ENCODE data around the gene TTC34. TPM values are rescaled to one million over a fixed set of nuclear protein-coding genes. Genes with fewer than 3 reads are reported as not detected.
"Not testable (repeated sequence)": the region's sequence is repeated elsewhere in the genome, so short reads cannot be mapped to it uniquely, and the experiment has no call there.

The TTC34 gene
- total and polyA plus RNA-seq, 2 experiments from 2014 or later = 0.08 to 0.35 TPM

DNA sequence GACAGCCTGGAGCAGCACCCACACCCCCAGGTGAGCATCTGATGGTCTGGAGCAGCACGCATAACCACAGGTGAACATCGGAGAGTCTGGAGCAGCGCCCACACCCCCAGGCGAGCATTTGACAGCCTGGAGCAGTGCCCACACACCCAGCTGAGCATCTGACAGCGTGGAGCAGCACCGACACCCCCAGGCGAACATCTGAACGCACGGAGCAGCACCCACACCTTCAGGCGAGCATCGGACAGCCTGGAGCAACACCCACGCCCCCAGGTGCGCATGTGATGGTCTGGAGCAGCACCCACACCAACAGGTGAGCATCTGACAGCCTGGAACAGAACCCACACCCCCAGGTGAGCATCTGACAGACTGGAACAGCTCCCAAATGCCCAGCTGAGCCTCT lies 49.6 kb downstream of the TTC34 start:
- not testable (repeated sequence) for H3K27me3 Mint-ChIP-seq (ENCODE audit: insufficient read depth, low read depth, poor library complexity); ATAC-seq; H3F3A ChIP-seq (replicated peaks; ENCODE audit: low read depth); H3K27ac Mint-ChIP-seq; H3K4me2 ChIP-seq; H2AFZ ChIP-seq; H3K27me3 ChIP-seq (ENCODE audit: insufficient read depth); H3K9me2 ChIP-seq (ENCODE audit: insufficient read depth); H3K36me3 ChIP-seq (ENCODE audit: insufficient read depth); H3K27ac ChIP-seq (ENCODE audit: low read depth); H3K79me2 ChIP-seq (replicated peaks; ENCODE audit: insufficient read depth); DNase-seq (ENCODE audit: low spot score); H3K4me3 Mint-ChIP-seq; H3K4me1 Mint-ChIP-seq; H3K36me3 Mint-ChIP-seq (ENCODE audit: low read depth); H3K4me1 ChIP-seq (ENCODE audit: insufficient read depth); H3K4me3 ChIP-seq; H4K20me1 ChIP-seq (replicated peaks; ENCODE audit: insufficient read depth)
- peaks cover 44% of the 10 kb centered on the region for H3K9me3 Mint-ChIP-seq

DNA sequence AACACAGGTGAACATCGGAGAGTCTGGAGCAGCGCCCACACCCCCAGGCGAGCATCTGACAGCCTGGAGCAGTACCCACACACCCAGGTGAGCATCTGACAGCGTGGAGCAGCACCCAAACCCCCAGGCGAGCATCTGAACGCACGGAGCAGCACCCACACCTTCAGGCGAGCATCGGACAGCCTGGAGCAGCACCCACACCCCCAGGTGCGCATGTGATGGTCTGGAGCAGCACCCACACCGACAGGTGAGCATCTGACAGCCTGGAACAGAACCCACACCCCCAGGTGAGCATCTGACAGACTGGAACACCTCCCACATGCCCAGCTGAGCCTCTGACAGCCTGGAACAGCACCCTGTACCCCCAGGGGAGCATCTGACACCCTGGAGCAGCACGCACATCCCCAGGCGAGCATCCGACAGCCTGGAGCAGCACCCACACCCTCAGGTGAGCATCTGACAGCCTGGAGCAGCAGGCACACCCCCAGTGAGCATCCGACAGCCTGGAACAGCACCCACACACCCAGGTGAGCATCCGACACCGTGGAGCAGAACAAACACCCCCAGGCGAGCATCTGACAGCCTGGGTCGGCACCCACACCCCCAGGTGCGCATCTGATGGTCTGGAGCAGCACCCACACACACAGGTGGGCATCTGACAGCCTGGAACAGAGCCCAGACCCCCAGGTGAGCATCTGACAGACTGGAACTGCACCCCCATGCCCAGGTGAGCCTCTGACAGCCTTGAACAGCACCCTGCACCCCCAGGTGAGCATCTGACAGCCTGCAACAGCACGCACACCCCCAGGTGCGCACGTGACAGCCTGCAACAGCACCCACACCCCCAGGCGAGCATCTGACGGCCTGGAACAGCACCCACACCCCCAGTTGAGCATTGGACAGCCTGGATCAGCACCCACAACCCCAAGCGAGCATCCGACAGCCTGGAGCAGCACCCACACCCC lies 50.4 kb downstream of the TTC34 start:
- not testable (repeated sequence) for H2AFZ ChIP-seq

GRCh38 chr1:2750041-2750680 lies 51.3 kb downstream of the TTC34 start:
- H3K4me1 Mint-ChIP-seq; H3K27ac ChIP-seq (ENCODE audit: low read depth); H3K27ac Mint-ChIP-seq; H3K4me3 ChIP-seq; H3K4me2 ChIP-seq; H2AFZ ChIP-seq; ATAC-seq; DNase-seq (ENCODE audit: low spot score); H3K27me3 Mint-ChIP-seq (ENCODE audit: insufficient read depth, low read depth, poor library complexity); H3K36me3 Mint-ChIP-seq (ENCODE audit: low read depth); H3F3A ChIP-seq (replicated peaks; ENCODE audit: low read depth); H3K9me2 ChIP-seq (ENCODE audit: insufficient read depth); H3K4me1 ChIP-seq (ENCODE audit: insufficient read depth); H3K4me3 Mint-ChIP-seq; H3K79me2 ChIP-seq (replicated peaks; ENCODE audit: insufficient read depth); H3K36me3 ChIP-seq (ENCODE audit: insufficient read depth); H4K20me1 ChIP-seq (replicated peaks; ENCODE audit: insufficient read depth); H3K27me3 ChIP-seq (ENCODE audit: insufficient read depth): not testable (repeated sequence)
- peaks cover 41% of the 10 kb centered on the region for H3K9me3 Mint-ChIP-seq

More for the DNA sequence above, 50.4 kb downstream of the TTC34 start:
- not testable (repeated sequence) for H3F3A ChIP-seq (replicated peaks; ENCODE audit: low read depth); H3K27me3 Mint-ChIP-seq (ENCODE audit: insufficient read depth, low read depth, poor library complexity); H3K9me2 ChIP-seq (ENCODE audit: insufficient read depth); DNase-seq (ENCODE audit: low spot score); H3K4me3 ChIP-seq; H3K36me3 ChIP-seq (ENCODE audit: insufficient read depth); H3K36me3 Mint-ChIP-seq (ENCODE audit: low read depth); H4K20me1 ChIP-seq (replicated peaks; ENCODE audit: insufficient read depth); H3K4me1 Mint-ChIP-seq; H3K27ac ChIP-seq (ENCODE audit: low read depth); H3K4me2 ChIP-seq; H3K4me1 ChIP-seq (ENCODE audit: insufficient read depth); H3K4me3 Mint-ChIP-seq; H3K79me2 ChIP-seq (replicated peaks; ENCODE audit: insufficient read depth); H3K27me3 ChIP-seq (ENCODE audit: insufficient read depth); ATAC-seq; H3K27ac Mint-ChIP-seq
- peaks cover 44% of the 10 kb centered on the region for H3K9me3 Mint-ChIP-seq

- H3K4me2 ChIP-seq; H3K4me1 ChIP-seq (ENCODE audit: insufficient read depth); H3K27me3 ChIP-seq (ENCODE audit: insufficient read depth); H3K36me3 ChIP-seq (ENCODE audit: insufficient read depth); H3K4me1 Mint-ChIP-seq; DNase-seq (ENCODE audit: low spot score); H3K27ac Mint-ChIP-seq; H3K79me2 ChIP-seq (replicated peaks; ENCODE audit: insufficient read depth); H3F3A ChIP-seq (replicated peaks; ENCODE audit: low read depth); H3K27me3 Mint-ChIP-seq (ENCODE audit: insufficient read depth, low read depth, poor library complexity); H4K20me1 ChIP-seq (replicated peaks; ENCODE audit: insufficient read depth); H3K4me3 ChIP-seq; H3K4me3 Mint-ChIP-seq; H3K36me3 Mint-ChIP-seq (ENCODE audit: low read depth); H3K27ac ChIP-seq (ENCODE audit: low read depth); H3K9me2 ChIP-seq (ENCODE audit: insufficient read depth); ATAC-seq; H2AFZ ChIP-seq: not testable (repeated sequence)
- peaks cover 41% of the 10 kb centered on the region for H3K9me3 Mint-ChIP-seq
Measured at GRCh38 chr1:2748626-2749025, 52.9 kb downstream of the TTC34 start.

- not testable (repeated sequence) for H2AFZ ChIP-seq; H3K27ac Mint-ChIP-seq; H3K36me3 Mint-ChIP-seq (ENCODE audit: low read depth)
Measured at GRCh38 chr1:2694796-2695195, 106.7 kb downstream of the TTC34 start.

GRCh38 chr1:2690180-2690579 lies 111.3 kb downstream of the TTC34 start:
- ATAC-seq; H3K27me3 Mint-ChIP-seq (ENCODE audit: insufficient read depth, low read depth, poor library complexity): not testable (repeated sequence)

More at GRCh38 chr1:2694796-2695195, 106.7 kb downstream of the TTC34 start:
- not testable (repeated sequence) for H3K4me2 ChIP-seq; H3K79me2 ChIP-seq (replicated peaks; ENCODE audit: insufficient read depth); H4K20me1 ChIP-seq (replicated peaks; ENCODE audit: insufficient read depth); H3K4me3 Mint-ChIP-seq; H3K4me1 Mint-ChIP-seq; H3K27me3 Mint-ChIP-seq (ENCODE audit: insufficient read depth, low read depth, poor library complexity); H3K4me3 ChIP-seq; H3K9me3 Mint-ChIP-seq; ATAC-seq; H3K9me2 ChIP-seq (ENCODE audit: insufficient read depth); H3K27me3 ChIP-seq (ENCODE audit: insufficient read depth); H3K36me3 ChIP-seq (ENCODE audit: insufficient read depth); H3K27ac ChIP-seq (ENCODE audit: low read depth); H3F3A ChIP-seq (replicated peaks; ENCODE audit: low read depth); DNase-seq (ENCODE audit: low spot score); H3K4me1 ChIP-seq (ENCODE audit: insufficient read depth)

More at GRCh38 chr1:2690180-2690579, 111.3 kb downstream of the TTC34 start:
- H4K20me1 ChIP-seq (replicated peaks; ENCODE audit: insufficient read depth); H3F3A ChIP-seq (replicated peaks; ENCODE audit: low read depth); H3K9me2 ChIP-seq (ENCODE audit: insufficient read depth); H3K79me2 ChIP-seq (replicated peaks; ENCODE audit: insufficient read depth); H3K27me3 ChIP-seq (ENCODE audit: insufficient read depth); H2AFZ ChIP-seq; H3K4me2 ChIP-seq; H3K4me1 ChIP-seq (ENCODE audit: insufficient read depth); DNase-seq (ENCODE audit: low spot score); H3K27ac Mint-ChIP-seq; H3K27ac ChIP-seq (ENCODE audit: low read depth); H3K4me3 ChIP-seq; H3K36me3 ChIP-seq (ENCODE audit: insufficient read depth); H3K4me3 Mint-ChIP-seq; H3K4me1 Mint-ChIP-seq: not testable (repeated sequence)
- H3K9me3 Mint-ChIP-seq = peaks cover 28% of the 10 kb centered on the region
- peaks cover 12% of the 10 kb centered on the region for H3K36me3 Mint-ChIP-seq (ENCODE audit: low read depth)
